ENCODE measurements around the gene INPP5D. TPM values are rescaled to one million over a fixed set of nuclear protein-coding genes. Genes with fewer than 3 reads are reported as not detected.

The INPP5D gene
- total RNA-seq, 1 experiment from 2014 or later, result 12.7 TPM

- no peak for DNase-seq
- no peak overlapping the region for H2BK120ac ChIP-seq (ENCODE audit: low read depth, low read length, poor library complexity, severe bottlenecking)
- no peak overlapping the region for H3K4ac ChIP-seq (ENCODE audit: low read depth, low read length)
- no peaks in the 10 kb centered on the region for H3K23me2 ChIP-seq (ENCODE audit: insufficient read length, low read depth, low read length, poor library complexity, severe bottlenecking)
- no peak overlapping the region for H4K5ac ChIP-seq (ENCODE audit: insufficient read length, low read depth, low read length)
- Mint-ChIP-seq H3K36me3 (ENCODE audit: insufficient read depth in 1 of 3, low read depth in 3 of 3) (no peaks in the 10 kb centered on the region), H3K27me3 (ENCODE audit: low read depth) (peaks cover 6% of the 10 kb centered on the region), H3K27ac (peak overlapping the region in 2 of 3 experiments; percentile 34 to 59; a peak in 2 of 7 replicates), H3K9me3 (peaks cover 0 to 6% of the 10 kb centered on the region in 2 experiments; a peak in 2 of 5 replicates), H3K4me3 (no peak overlapping the region), H3K4me1 (0 out of 4 replicates have a peak, but pooled peaks cover 0 to 4% of the 10 kb centered on the region in 2 experiments)
- no peak overlapping the region for H2AFZ ChIP-seq (ENCODE audit: low read length)
- no peak overlapping the region for H3K27ac ChIP-seq (ENCODE audit: insufficient read length, low read depth, low read length)
- no peak overlapping the region for H4K8ac ChIP-seq (replicated peaks; ENCODE audit: insufficient read length, low read depth, low read length)
- no peaks in the 10 kb centered on the region for H3K9me3 ChIP-seq (ENCODE audit: control insufficient read depth, low read depth, low read length)
- no peak overlapping the region for H4K91ac ChIP-seq (ENCODE audit: insufficient read length, low read depth, low read length)
- H3K79me2 ChIP-seq (ENCODE audit: insufficient read depth, low read length), result no peaks in the 10 kb centered on the region
- no peak overlapping the region for H3T11ph ChIP-seq (ENCODE audit: low read length)
- no peak overlapping the region for H2BK5ac ChIP-seq (ENCODE audit: insufficient read length, low read length)
- H2BK15ac ChIP-seq (ENCODE audit: low read depth, low read length), result no peak overlapping the region
- H3K56ac ChIP-seq (ENCODE audit: insufficient read length, low read depth, low read length), result no peak overlapping the region
- H3K4me1 ChIP-seq (ENCODE audit: insufficient read depth, low read length), result no peaks in the 10 kb centered on the region
- no peak overlapping the region for H2BK12ac ChIP-seq (ENCODE audit: insufficient read length, low read depth, low read length)
- H3K27me3 ChIP-seq (ENCODE audit: insufficient read depth, low read length), result no peaks in the 10 kb centered on the region
- WGBS (ENCODE audit: extremely low coverage, insufficient read length, low lambda C conversion rate), result no CpG with 5 or more reads among the region's 17 CpGs
- H3K79me1 ChIP-seq (ENCODE audit: insufficient read depth, low read depth, low read length, poor library complexity, severe bottlenecking), result no peaks in the 10 kb centered on the region
- H3K18ac ChIP-seq (ENCODE audit: insufficient read length, low read depth, low read length), result no peak overlapping the region
- no peak overlapping the region for H2BK20ac ChIP-seq (ENCODE audit: low read depth, low read length, poor library complexity, severe bottlenecking)
- TF ChIP-seq CTCF (conservative IDR thresholded peaks at IDR 0.05), result no peak
- H3K4me2 ChIP-seq (ENCODE audit: insufficient read depth, insufficient read length, low read length), result no peak overlapping the region
- H2AK5ac ChIP-seq (ENCODE audit: insufficient read length, low read length), result no peak overlapping the region
- H4K20me1 ChIP-seq (ENCODE audit: control insufficient read depth, insufficient read depth, insufficient read length), result no peaks in the 10 kb centered on the region
- no peak overlapping the region for H3K23ac ChIP-seq (ENCODE audit: insufficient read length, low read depth, low read length)
- H3K14ac ChIP-seq (ENCODE audit: insufficient read depth, low read length), result no peak overlapping the region
- H3K9ac ChIP-seq (ENCODE audit: extremely low read depth, insufficient read length, low read length), result no peak overlapping the region
Observed at GRCh38 chr2:233105156-233105895, 45.2 kb downstream of the INPP5D start.
